SHP77 treated with DMSO at 0.1 percent for 48 hours (cell line): Measurements from ENCODE around the gene ATP6V1F.

ENCODE experiments used
- DNase-seq: peaks from one replicate; lab custom pipeline; 2025; lab: John Stamatoyannopoulos, UW

ATP6V1F gene

DNA sequence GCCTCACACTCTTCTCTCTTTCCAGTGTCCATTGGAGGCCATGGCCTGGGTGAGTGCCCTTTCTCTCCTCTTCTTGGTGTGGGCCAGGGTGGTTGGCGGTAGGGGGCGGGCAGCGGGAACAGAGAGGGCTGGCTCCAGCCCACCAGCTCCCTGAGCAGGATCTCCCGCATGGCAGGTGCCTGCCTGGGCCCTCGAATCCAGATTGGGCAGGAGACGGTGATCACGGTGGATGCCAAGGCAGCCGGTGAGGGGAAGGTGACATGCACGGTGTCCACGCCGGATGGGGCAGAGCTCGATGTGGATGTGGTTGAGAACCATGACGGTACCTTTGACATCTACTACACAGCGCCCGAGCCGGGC lies 13.5 kb upstream of the ATP6V1F start:
- no peak for DNase-seq

DNA sequence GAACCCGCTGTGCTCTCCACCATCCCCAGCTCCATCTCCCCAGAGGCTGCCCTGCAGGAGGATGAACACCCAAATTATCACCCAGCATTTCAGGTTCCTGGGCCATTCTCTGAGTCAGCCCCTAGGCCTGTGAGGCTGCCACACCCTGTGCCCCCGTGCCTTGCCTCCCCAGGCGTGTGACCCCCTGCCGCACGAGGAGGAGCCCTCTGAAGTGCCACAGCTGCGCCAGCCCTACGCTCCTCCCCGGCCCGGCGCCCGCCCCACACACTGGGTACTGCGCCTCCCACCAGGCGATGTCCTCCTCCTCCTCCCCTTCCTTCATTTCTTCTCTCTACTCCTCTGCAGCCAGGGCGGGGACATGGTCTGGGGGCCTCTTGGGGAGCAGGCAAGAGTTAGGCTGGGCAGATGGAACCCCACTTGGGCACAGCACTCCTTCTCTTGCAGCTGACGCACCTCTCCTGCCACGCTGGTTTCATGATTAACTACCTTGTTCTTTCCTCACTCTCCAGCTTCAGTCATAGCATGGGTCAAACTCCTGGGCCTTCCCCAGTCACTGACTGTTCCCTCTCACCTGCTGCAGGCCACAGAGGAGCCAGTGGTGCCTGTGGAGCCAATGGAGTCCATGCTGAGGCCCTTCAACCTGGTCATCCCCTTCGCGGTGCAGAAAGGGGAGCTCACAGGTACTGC lies 12.7 kb upstream of the ATP6V1F start:
- no peak for DNase-seq

DNA sequence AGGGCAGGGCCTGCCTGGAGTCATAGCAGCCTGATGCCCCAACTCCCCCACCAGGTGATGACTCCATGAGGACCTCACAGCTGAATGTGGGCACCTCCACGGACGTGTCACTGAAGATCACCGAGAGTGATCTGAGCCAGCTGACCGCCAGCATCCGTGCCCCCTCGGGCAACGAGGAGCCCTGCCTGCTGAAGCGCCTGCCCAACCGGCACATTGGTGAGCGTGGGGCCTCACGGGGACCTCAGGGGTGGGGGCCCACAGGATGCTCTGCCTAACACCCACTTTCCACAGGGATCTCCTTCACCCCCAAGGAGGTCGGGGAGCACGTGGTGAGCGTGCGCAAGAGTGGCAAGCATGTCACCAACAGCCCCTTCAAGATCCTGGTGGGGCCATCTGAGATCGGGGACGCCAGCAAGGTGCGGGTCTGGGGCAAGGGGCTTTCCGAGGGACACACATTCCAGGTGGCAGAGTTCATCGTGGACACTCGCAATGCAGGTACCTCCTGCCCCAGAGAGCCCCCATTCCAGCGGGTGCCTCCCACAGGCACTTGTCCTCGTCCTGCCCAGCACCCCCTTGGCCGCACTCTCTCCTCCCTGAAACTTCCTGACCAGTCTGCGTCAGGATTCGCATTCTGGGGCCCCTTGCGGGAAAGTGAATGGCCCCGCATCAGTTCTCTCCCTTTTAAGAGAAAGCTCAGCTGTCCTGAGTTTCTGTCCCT lies 10.0 kb upstream of the ATP6V1F start:
- DNase-seq: no peak

DNA sequence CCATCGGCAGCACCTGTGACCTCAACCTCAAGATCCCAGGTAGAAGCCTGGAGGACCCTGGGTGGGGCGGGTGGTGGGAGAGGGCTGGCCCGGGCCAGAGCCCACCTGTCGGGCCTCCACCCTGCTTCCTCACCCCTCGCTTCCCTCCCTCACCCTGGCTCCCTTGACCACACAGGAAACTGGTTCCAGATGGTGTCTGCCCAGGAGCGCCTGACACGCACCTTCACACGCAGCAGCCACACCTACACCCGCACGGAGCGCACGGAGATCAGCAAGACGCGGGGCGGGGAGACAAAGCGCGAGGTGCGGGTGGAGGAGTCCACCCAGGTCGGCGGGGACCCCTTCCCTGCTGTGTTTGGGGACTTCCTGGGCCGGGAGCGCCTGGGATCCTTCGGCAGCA lies 8.9 kb upstream of the ATP6V1F start:
- no peak for DNase-seq

DNA sequence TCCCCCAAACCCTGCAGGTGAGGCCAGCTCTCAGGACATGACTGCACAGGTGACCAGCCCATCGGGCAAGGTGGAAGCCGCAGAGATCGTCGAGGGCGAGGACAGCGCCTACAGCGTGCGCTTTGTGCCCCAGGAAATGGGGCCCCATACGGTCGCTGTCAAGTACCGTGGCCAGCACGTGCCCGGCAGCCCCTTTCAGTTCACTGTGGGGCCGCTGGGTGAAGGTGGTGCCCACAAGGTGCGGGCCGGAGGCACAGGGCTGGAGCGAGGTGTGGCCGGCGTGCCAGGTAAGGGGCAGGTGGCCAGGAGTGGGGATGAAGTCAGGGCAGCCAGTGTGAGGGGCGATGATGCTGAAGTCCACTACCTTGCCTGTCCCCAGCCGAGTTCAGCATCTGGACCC lies 8.3 kb upstream of the ATP6V1F start:
- no peak for DNase-seq

DNA sequence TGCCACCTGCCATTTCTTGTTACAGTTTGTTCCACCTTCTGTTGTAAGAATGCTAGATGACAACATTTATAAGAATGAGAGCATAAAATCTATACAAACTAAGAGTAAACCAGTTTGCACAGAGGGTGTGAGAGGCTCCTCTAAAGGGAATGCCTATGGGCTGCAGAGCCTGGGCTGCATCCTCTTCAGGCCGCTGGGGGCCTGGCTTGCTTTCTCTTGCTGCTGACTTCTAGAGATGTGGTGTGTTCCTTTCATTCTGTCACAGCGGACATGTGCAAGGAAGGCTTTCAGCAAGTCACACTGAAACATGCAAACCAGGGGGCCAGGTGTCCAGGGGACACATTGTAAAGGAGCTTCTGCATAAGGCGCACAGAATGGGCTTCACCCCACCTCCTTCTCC lies 7.1 kb upstream of the ATP6V1F start:
- no peak for DNase-seq

DNA sequence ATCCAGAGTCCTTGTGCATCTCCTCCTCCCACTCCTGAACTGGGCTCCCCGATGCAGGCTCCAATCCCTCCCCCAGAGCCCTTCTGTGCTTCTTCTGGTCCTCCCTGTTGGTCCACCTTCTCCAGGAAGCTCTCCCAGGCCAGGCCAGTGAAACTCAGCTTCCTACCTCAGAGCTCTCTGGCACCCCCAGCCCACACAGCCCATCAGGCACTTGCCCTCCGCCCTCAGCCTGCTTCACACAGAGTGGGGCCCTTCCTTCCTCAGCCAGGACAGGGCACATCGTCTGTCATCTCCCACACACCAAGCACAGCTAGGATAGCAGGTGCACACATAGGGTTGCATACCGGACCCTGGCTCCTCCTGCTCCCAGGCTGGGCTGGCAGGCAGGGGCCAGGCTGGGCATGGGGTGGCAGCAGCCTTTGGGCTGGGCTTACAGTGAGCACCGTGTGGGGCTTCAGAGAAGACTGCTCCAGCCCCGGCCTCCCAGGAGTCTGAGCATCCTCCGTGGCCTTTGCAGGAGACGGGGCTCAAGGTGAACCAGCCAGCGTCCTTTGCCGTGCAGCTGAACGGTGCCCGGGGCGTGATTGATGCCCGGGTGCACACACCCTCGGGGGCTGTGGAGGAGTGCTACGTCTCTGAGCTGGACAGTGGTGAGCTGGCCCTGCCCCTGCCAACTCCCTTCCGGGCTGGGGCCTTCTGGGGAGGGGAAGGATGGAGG lies 6.5 kb upstream of the ATP6V1F start:
- DNase-seq: no peak

DNA sequence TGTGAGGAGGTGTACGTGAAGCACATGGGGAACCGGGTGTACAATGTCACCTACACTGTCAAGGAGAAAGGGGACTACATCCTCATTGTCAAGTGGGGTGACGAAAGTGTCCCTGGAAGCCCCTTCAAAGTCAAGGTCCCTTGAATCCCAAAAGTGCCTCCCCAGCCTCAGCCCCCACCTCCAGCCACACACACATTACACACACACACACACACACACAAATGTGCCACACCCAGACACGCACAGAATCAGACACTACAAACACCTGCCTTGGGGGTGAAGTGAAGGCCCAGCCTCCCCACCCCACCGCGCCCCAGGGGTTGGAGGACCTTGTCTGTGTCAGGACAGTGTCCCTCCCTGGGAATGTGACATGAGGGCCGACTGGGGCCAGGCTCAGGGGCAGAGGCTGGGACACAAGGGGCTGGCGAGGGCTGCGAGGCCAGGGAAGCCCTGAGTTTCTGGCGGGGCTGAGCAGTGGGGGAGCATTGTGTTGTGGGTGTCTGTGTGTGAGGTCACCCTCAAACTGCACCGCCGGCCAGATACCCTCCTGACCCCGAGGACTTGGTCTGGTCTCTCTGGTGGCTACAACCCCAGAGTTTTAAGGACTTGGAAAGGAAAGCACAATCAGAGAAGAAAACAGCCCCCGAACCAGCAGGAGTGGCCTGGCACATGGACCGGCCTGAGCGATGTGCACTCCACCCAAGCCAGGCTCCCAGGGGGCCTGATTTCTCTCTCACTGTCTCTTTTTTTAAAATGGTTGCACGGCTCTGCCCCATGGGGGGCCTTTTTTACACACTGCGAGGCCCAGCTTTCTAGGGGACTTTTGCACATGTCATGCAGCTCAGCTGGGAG lies 4.0 kb upstream of the ATP6V1F start:
- DNase-seq: no peak

DNA sequence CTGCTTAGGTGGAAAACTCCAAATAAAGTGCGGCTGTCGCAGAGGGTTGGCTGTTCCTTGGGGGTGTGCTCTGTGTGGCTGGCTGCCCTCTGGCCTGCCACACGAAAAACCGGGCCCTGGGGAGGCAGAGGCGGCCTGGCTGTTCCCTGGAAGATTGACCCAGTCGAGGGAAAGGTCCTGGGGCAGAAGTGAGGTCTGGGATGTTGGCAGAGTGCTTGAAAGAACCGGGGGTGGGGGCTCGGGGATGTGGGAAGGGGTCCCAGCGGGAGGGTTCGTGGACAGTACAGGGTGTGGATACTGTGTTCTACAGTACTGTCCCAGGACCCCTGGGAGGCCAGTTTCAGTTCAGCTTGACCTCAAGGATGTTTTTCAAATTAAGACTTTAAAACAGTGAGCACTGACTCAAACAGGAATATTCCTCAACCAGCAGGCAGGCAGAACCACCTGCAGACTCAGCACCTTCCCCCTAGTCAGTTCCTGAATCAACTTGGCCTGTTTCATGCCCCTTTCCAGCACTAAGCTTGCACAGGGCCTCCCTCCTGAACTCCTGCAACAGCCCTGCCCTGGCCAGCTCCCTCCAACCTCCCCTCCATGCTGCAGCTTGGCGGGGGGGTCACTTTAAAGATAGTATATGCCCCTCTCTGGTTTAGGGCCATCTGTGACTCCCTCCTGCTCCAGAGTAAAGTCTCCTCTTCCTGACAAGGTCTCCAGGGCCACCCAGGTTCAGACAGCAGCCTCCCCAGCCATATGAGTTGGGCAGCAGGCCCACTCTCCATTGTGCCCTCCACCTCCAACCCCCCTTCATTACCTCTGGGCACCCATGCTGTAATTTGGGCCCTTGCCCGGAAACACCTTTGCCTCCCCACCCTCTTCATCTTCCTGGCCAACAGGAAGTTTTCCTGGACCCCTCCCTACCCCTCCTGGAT lies 3.2 kb upstream of the ATP6V1F start:
- no peak for DNase-seq

DNA sequence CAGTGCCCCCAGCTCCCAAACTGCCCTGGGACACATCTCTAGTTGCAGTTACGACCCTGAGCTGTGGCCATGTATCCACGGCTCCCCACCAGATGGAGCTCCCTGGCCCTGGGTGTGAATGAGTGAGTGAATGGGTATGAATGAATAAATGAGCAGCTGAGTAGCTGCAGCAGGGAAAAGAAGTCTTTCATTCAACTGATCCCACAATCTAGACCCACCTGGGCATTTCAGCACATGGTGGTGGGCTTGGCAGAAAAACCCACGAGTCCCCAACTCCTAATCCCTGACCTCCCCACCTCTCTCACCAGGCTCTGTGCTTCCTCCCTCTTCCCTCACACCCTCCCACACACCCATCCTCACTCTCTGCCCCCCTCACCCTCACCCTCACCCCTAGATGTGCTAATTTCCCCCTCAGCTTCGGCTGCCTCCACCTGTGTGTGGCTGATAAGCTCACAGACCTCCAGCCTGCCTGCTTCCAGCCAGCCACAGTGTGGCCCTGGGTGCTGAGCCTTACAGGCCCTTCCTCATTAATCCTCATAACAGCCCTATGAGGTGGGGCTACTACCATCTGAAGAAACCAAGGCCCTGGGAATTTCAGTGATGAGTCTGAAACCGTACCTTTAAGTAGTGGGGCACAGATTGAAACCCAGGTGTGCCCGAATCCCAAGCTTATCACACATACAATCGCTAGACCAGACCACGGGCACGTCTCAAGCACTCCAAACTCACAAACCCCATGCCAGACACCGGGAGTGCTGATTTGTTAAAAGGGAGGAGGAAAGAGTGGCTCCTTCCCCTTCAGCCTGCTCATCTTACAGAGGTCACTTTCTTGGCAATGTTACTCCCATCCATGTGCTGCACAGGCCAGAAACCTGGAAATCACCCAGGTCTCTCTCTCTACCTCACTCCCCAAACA lies 2.2 kb upstream of the ATP6V1F start:
- no peak for DNase-seq

DNA sequence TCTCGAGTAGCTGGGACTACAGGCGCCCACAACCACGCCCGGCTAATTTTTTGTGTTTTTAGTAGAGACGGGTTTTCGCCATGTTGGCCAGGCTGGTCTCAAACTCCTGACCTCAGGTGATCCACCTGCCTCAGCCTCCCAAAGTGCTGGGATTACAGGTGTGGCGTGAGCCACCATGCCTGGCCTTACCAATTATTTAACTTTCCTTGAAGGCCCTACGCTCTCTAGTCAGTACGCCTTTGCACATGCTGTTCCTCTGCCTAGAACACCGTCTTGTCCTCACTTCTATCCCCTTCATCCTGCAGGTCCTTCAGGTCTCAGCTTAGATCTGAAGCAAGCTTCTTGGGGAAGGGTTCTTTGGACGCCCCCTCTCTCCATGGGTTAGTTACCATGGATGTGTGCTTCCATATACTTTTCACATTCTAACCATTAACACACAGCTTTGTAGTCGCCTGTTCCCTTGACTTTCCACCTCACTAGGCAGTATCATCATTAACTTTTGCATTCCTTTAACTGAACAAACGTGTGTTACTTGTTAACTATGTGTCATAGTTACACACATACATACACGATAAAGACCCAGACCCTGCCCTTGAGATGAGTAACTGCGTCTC lies 592 bp upstream of the ATP6V1F start:
- DNase-seq: no peak

DNA sequence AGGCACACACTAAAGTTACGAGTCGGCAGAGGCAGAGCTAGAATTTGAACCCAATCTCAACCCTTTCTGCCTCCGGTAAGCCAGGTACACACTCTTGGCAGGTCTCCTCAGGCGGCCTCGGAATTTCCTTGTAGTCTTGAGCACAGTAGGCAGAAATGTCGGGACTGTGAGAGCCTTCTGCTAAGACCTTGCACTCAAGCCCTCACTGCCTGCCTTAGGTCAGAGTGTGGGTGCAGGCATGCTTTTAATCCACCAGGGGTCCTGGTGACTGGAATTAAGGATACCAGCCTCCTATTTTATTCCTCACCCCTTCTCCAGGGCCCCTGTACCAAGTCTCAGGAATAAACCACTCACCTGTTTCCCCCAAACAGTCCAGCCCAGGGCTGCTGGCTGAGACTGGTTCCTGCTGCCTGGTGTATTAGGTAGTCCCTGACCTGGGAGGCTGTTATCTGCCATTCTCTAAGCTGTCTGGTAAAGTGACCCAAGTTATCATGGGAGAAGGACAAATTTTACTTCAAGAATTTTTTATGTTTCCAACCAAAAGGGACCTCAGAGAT lies 855 bp downstream of the ATP6V1F start:
- no peak for DNase-seq

DNA sequence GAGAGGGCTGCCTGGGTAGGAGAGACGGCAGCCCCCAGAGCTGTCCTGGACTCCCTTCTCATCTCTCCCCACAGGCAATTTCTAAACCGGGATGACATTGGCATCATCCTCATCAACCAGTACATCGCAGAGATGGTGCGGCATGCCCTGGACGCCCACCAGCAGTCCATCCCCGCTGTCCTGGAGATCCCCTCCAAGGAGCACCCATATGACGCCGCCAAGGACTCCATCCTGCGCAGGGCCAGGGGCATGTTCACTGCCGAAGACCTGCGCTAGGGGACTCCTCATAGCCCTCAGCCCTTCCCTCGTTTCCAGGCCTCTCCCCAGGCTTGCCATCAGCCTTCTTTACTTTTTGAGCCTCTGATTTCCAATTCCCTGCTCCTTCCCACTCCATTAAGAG lies 2.6 kb downstream of the ATP6V1F start:
- no peak for DNase-seq

DNA sequence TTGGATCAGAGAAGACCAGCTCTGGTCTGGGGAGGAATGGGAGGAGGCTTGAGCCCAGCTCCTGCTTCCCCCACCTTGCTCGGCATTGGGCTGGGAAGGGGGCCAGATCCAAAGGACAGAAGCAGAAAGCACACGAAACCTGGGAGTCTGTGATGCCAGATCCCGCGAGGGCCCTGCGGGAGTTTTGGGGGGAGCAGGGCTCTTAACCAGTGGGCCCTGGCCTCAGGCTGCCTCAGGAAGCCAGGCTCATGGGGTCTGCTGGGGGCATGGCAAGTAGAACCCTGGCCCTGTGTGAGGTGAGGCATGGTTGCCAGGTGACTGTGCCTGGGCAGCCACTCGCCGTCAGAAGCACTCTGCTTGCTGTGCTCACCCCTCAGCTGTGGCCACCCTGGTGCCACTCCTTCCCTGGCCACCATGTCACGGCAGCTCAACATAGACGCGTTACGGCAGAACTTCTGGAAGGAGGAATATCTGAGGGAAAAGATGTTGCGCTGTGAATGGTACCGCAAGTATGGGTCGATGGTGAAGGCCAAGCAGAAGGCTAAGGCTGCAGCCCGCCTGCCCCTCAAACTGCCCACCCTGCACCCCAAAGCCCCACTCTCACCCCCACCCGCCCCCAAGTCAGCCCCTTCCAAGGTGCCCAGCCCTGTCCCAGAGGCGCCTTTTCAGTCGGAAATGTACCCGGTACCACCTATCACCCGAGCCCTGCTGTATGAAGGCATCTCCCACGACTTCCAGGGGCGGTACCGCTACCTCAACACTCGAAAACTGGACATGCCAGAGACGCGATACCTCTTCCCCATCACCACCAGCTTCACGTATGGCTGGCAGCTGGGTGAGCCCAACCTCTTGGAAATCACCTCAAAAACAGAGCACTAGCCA lies 3.6 kb downstream of the ATP6V1F start:
- DNase-seq: no peak

DNA sequence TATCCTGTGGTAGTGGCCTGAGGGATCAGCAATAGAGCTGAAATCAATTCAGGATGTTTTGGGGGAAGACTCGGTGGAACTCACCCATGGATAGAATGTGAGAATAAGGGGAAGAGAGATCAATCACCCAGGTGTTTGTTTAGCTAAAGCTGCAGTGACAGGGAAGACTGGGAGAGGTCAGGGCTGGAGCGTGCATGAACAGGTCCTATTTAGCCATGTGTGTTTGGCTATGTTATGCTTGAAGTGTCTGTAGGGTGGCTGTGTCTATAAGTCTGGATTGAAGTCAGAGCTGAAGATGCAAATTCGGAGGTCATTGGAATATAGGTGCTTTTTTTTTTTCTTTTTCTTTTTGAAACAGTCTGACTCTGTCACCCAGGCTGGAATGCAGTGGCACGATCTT lies 4.6 kb downstream of the ATP6V1F start:
- no peak for DNase-seq

DNA sequence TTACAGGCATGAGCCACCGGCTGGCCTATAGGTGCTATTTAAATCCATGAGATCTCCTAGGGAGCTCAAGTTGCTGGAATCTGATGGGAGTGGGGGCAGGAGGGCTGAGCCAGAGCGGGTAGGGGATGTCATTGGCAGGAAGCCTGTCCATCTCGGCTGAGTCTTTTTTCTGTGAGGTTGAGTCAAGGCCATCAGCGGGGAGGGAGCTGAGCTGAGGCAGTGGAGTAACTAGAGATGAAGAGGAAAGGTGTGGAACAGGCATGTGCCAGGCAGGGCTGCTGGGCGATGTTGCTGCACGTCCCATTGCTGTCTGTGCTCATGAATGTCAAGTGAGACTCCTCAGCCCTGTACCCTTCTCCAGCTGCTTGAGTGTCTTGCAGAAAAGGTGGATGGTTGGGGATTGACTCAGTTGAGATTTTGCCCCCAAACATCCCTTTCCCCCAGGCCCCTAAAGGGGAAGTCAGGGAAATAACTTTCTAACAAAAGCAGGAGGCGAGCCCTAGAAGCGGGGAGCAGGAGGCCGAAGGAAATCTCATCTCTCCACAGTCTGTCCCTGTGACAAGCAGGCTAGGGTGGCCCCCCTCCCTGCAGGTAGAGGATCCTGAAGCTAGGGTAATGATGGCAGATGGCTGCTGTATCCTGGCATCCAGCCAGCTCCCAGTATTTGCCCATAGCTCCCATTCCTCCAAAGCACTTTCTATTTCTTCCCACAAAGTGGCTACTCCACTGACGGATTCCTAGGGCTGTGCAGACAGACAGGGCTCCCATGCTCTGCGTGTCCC lies 5.4 kb downstream of the ATP6V1F start:
- DNase-seq: peak; percentile 60

DNA sequence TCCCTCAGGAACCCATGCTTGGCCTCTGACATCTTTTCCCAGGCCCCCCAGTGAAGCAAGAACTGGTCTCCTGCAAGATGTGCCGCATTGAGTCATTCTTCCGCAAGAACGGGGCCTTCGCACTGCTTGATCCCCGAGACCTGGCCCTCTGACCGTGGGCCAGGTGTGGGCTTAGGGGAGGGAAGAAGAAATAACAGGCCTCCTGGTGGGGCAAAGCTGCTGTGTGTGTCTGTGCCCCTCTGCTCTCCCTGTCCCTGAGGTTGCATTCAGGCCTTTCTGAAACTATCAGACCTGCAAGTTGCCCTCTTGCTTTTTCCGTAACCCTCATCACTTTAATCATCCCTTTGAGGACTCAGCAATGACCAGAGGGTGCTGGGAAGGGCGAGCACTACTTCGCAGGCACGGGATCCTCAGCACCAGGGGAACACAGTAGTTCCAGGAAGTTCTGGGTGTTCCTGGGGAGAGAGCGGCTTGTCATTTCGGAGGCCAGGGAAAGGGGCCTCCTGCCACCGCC lies 6.0 kb downstream of the ATP6V1F start:
- no peak for DNase-seq
